GM18498 (cell line): ENCODE results near the gene FXR2.

Experiments
- ATAC-seq: cut with Tn5 transposase; IDR thresholded peaks from one replicate; pipeline ENCODE4 v1.9.1; 2021; ENCODE audit warnings: mild to moderate bottlenecking, moderate library complexity; ENCODE audit not compliant: unreplicated experiment

Gene FXR2

DNA sequence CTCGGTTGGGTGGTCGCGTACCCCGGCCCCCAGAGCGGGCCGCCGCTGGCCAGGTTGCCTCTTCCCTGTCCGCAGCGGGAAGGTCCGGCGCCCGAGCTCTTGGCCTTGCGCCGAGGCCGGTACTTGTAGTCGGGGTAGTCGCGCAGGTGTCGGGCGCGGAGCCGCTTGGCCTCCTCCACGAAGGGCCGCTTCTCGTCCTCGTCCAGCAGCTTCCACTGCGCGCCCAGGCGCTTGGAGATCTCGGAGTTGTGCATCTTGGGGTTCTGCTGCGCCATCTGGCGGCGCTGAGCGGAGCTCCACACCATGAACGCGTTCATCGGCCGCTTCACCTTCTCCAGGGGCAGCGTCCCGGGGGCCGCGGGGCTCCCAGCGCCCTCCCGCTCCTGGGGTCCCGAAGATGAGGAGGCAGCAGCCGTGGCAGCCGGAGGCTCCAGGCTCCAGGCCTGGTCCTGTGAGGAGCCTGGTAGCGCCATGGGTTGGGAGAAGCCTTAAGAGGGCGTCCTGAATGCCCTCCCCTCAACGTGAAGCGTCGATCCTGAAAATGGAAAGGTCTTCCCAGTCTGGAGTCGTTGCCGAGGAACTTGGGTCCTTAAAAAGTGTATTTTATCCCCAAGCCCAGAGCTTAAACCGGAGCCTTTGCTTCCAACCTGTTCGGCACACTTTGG, 25.4 kb downstream of the FXR2 start:
- no peak for ATAC-seq

DNA sequence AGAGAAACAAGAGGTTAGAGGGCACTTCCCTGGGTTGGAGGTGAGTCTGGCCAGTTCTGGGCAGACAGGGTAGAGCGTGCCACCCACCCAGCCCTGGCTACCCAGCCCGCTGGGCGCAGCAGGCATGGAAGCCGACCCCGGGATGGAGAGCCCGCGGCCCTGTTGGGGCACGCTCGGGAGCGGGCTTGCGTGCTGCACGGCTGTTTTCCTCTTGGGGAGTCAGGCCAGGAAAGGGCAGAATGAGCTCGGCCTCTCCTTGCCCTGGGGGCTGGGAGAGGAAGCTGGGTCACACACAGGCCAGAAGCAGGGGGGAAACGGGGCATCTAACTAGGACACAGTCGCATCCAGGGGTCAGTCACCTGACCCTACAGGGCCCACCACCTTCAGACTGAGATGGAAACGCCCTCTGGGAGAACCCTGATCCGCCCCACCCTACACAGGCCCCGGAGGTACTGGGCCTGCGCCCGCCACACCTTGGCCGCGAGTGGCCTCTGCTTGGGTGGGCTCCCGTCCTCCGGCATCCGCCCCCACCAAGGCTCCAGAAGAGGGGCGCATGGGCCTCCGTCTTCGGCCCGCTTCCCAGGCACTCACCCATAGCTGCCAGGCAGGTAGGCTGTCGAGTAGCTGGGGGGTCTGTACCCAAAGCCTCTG, 26.0 kb downstream of the FXR2 start:
- ATAC-seq = no peak

DNA sequence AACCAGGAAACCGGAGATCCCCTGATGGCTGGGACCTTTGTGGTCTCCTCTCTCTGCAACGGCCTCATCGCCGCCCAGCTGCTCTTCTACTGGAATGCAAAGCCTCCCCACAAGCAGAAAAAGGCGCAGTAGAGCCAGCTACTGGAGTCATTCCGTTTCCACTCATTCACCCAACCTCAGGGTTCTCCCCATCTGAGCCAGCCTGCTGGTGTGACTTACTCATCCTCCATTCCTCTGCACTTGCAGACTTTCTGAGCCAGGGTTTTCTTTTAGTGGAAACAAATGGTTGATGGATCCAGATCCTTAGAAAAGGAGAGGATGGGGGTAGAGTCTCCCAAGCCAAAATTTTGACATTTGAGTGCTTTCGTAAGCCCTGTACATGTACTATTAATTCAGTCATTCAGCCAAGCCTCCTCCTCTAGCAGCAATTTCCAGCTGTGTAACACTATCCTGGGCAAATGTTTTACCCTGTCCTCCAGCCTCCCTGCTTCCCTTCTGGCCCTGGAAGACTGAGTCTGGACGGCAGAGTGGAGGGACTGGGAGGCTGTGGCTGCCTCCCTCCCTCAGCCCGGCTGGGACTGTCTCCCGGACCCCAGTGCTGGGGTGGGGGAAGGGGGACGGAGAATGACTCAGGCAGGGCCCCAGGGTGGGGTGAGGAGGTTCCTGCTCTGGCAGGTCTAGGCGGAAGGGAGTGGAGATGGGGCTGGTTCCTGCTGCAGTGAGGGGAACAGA, 27.1 kb downstream of the FXR2 start:
- ATAC-seq = no peak

DNA sequence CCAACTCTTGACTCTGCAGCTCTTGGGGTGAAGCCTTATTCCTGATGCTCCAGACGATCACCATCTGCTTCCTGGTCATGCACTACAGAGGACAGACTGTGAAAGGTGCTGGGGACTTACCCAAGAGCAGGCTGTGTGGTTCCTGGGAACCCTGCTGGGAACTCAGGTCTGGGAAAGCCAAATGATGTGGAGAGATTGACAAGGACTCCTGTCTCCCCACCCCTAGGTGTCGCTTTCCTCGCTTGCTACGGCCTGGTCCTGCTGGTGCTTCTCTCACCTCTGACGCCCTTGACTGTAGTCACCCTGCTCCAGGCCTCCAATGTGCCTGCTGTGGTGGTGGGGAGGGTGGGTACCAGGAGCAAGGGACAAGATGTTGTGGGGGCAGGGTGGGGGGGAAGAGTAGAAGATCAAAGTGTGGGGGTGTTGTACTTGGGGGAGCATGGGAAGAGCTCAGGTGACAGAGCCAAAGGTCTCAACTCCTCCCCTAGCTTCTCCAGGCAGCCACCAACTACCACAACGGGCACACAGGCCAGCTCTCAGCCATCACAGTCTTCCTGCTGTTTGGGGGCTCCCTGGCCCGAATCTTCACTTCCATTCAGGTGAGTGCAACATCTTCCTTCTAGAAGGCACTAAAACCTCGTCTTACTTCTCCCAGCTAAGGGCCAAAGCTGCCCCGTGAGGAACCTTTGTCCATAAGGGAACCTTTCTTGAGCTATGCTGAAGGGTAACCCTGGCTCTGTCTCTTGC, 27.9 kb downstream of the FXR2 start:
- ATAC-seq = no peak

DNA sequence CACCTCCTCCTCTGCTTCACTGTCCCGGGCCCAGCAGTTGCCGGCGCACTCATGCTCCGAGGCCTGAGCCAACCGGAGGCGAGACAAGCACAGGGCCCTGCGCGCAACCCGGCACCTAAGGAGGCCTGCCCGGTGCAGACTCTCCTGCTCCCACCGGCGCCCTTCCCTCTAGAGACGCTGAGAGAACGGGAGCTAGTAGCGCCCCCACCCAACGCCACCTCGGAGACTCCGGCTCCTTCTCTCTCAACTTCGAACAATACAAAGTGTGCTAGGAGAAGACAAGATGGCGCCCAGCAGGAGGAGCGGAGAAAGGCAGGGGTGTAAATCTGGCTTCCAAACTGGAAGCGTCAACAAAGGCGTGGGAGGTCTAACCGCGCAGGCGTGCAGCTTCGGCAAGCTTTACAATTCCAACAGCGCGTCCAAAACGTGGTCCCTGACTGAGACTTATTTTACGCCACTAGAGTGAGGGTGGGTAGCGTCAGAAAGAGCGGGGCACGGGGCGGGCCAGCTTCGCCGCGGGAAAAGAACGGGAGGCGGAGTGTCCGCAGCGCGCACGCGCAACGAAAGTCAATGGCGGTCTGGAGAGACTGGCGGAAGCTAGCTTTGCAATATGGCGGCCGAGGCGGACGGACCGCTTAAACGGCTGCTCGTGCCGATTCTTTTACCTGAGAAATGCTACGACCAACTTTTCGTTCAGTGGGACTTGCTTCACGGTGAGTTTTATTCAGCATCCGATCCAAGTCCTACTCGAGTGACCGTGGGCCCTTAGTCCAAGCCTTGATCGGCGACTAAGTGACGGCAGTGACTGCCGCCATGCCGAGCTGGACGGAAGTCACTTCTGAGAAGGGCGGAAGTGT, 31.2 kb downstream of the FXR2 start, which contains the start of gene MPDU1:
MPDU1 (plus strand) TSS at position 600 of the 857 bp plus-strand sequence; CDS start at position 611, 11 bp downstream.
- ATAC-seq = peak; percentile 72

DNA sequence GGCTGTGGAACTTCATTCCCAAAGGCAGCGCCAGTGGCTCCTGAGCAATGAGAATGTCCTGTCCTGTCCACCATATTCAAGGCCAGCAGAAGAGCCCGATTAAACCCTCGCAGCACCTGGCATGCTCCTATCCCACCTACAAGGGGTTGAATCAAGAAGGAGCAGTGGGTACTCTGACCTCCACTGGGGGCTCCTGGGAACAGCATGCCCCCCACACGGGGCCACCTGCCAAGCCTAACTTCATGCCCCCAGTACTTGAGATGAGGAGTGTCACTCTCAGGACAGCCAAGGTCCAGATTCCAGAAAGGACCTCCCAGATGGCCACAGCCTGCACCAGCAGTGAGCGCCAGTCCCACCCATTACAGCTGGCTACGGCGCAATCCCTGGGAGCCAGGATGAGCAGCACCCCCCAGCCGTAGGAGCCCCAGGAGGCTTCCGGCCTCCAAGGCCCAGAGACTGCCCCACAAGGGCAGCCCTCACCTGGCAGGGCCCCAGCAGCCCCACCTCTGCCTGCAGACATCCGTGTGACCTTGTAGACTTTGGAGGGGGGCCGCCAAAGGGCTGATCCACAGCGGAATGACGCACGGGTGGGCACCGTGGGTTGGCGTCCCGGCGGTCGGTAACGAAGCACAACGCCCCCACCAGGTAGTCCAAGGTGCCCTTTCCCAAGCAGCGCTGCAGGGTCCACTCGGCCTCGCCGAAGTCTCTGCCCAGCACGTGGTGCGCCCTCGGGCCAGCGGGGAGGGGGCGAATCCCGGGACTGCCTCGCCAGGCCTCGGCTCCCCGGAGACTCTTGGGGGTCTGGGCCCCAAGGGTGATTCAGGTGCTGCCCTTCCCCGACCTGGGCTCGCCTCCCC, 32.1 kb downstream of the FXR2 start:
- no peak for ATAC-seq

DNA sequence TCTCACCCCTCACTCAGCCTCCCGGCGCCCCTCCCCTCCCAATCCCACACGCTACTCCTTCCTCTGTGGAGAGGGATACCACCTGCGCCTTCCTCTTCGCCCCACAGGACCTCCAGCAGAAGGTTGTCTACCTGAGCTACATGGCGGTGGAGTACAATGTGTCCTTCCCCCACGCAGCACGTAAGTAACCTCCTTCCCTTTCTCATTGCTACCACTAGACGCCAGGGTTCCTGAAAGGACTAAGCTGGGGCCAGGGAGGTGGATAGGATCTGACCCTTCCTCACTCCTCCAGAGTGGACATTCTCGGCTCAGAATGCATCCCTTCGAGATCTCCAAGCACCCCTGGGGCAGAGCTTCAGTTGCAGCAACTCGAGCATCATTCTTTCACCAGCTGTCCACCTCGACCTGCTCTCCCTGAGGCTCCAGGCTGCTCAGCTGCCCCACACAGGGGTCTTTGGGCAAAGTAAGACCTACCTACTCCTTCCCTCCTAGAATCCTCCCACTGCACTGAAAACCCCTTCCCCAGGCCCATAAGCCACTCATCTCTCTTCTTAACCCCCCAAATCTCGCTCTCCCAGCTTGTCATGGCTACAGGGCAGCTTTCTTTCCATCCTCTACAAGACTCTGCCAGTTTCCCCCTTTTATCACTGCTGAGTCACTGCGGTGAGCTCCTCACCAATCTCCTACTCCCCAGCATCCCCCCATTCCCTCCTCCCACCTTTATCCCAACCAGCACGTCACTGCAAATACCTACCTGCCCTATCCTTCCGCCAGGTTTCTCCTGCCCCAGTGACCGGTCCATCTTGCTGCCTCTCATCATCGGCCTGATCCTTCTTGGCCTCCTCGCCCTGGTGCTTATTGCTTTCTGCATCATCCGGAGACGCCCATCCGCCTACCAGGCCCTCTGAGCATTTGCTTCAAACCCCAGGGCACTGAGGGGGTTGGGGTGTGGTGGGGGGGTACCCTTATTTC, 33.8 kb downstream of the FXR2 start:
- no peak for ATAC-seq

DNA sequence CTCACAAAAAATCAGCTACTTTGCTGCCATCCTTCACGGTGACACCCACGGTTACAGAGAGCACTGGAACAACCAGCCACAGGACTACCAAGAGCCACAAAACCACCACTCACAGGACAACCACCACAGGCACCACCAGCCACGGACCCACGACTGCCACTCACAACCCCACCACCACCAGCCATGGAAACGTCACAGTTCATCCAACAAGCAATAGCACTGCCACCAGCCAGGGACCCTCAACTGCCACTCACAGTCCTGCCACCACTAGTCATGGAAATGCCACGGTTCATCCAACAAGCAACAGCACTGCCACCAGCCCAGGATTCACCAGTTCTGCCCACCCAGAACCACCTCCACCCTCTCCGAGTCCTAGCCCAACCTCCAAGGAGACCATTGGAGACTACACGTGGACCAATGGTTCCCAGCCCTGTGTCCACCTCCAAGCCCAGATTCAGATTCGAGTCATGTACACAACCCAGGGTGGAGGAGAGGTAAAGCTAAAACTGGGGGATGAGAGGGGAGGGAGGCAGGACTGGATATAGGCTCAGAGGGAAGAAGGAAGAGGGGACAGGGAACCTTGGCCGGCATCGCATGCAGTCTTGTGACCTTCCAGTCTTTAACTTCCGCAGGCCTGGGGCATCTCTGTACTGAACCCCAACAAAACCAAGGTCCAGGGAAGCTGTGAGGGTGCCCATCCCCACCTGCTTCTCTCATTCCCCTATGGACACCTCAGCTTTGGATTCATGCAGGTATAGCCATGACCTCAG, 34.7 kb downstream of the FXR2 start:
- no peak for ATAC-seq

DNA sequence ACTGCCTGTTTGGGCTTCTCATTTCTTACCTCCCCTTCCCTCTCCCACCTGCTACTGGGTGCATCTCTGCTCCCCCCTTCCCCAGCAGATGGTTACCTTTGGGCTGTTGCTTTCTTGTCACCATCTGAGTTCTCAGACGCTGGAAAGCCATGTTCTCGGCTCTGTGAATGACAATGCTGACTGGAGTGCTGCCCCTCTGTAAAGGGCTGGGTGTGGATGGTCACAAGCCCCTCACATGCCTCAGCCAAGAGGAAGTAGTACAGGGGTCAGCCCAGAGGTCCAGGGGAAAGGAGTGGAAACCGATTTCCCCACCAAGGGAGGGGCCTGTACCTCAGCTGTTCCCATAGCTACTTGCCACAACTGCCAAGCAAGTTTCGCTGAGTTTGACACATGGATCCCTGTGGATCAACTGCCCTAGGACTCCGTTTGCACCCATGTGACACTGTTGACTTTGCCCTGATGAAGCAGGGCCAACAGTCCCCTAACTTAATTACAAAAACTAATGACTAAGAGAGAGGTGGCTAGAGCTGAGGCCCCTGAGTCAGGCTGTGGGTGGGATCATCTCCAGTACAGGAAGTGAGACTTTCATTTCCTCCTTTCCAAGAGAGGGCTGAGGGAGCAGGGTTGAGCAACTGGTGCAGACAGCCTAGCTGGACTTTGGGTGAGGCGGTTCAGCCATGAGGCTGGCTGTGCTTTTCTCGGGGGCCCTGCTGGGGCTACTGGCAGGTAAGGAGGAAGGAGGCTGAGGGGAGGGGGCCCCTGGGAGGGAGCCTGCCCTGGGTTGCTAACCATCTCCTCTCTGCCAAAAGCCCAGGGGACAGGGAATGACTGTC, 35.5 kb downstream of the FXR2 start, which contains the start of gene CD68:
CD68 (plus strand) TSS at position 638 of the 833 bp plus-strand sequence; CDS start at position 678, 40 bp downstream.
- ATAC-seq = no peak

DNA sequence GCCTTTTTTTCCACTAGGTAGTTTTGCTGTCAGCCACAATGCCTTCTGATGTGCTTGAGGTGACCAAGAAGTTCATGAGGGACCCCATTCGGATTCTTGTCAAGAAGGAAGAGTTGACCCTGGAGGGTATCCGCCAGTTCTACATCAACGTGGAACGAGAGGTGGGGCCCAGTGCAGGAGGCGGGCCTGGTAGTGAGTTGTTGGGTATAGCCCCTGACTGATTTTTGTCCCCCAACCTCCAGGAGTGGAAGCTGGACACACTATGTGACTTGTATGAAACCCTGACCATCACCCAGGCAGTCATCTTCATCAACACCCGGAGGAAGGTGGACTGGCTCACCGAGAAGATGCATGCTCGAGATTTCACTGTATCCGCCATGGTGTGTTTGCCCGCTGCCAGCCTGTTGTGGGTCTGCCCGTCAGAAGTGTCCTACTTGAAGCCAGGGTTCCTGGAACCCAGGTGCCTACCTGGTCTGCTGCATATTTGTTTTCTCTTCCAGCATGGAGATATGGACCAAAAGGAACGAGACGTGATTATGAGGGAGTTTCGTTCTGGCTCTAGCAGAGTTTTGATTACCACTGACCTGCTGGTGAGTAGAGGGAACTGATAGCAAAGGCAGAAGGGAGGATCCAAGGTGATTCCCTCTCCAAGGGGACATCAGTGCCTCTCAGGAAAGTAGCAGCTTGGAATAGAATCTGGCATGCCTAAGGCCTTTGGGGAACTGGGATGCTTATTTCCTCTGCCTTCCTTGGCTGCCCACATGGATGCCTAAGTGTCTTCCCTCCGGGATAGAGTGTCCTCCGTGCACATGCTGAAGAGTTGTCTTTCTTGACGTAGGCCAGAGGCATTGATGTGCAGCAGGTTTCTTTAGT, 37.1 kb downstream of the FXR2 start:
- ATAC-seq = no peak

DNA sequence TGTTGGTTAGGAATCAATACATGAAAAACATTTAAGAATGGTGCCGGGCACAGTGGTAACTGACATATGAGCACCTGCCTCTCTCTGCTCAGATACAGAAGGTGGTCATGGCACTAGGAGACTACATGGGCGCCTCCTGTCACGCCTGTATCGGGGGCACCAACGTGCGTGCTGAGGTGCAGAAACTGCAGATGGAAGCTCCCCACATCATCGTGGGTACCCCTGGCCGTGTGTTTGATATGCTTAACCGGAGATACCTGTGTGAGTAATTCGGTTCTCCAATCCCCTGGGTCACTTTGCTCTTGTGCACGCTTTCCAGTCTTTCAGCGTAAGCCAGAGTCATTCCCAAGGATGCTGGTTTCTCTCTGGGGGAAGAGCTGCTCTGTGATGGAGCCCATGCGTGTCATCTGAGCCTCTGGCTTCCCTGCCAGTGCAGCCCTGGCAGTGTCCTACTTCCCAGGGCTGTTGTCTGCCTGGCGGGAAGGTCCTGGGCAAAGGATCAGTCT, 38.2 kb downstream of the FXR2 start:
- no peak for ATAC-seq

DNA sequence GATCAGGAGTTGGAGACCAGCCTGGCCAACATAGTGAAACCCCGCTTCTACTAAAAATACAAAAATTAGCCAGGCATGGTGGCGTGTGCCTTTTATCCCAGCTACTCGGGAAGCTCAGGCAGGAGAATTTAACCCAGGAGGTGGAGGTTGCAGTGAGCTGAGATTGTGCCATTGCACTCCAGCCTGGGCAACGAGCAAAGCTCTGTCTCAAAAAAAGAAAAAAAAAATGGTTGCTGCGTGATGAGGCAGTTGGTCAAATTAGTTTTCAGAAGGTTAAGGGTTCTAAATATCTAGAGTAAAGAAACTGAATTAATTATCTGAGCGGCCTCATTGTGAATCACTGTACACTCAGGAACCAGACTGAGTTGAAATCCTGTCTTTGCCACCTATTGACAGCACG, 38.7 kb downstream of the FXR2 start:
- no peak for ATAC-seq

DNA sequence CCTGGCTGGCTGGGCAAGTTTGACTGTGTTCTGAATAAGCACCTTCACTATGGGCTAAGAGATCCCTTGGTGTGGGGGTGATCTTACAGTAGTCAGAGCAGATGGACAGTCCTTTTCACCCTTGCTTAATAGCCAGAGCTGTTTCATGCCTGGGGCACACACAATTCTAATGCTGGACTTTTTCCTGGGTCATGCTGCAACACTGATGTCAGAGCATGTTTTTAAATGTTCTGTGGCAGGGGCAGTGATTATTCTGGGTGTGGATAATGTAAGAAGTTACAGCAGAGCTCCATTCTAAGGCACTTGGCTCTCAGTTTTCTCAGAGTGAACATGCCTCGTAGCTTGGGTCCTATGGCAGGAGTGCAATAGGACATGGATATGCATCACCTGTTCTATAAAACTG, 39.2 kb downstream of the FXR2 start:
- no peak for ATAC-seq

DNA sequence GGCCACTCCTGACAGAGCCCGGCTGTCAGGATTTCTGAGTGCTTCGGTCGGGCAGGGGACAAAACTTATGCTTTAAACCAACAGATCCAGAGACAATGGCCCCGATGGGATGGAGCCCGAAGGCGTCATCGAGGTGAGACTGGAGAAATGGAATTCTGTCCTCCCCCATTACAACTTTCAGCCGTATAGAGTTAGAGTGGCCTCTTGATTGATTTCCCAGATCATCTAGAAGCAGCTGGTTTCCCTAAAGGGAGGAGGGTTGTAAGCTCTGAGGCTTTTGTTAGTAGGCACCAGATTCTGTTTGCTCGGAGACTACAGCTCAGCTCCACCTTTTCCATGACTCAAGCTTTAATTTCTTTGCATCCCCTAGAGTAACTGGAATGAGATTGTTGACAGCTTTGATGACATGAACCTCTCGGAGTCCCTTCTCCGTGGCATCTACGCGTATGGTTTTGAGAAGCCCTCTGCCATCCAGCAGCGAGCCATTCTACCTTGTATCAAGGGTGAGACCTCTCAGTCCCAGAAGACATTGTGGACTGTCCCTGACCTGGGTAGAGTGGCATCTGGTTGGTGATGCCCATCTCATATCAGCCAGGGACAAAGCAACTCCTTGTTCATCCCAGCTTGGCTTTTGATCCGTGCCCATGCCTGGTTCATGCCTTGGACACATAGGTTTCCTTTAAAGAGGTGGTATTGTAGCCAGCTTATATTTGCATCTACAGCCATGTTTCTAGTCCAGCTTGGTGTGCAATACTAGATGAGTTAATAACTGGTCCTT, 40.3 kb downstream of the FXR2 start:
- ATAC-seq = no peak
